Lung microvascular endothelial cell (primary cell): Measurements from ENCODE around the gene RBL2. TPM values are rescaled to one million over a fixed set of nuclear protein-coding genes. Genes with fewer than 3 reads are reported as not detected.

ENCODE experiments used
- DNase-seq, 2 donors: peaks; one replicate each; pipeline versions ENCODE4 v3.0.0 to v3.0.0-alpha.2; 2010; ENCODE audit warnings: low read depth in 2 of 2
- total RNA-seq: library from RNA; depleted of rRNA; stranded (reverse); fragments of >200 nt; gene quantifications from 2 replicates; pipeline ENCODE4 v1.2.1, GENCODE V29; 2014

Gene RBL2
- total RNA-seq, 1 donor from 2014 or later, result 37.1 TPM

- no peak for DNase-seq
Observed at GRCh38 chr16:53446090-53446489, 11.8 kb downstream of the RBL2 start.

- no peak for DNase-seq
Observed at GRCh38 chr16:53449816-53450517, 15.7 kb downstream of the RBL2 start.

GRCh38 chr16:53453928-53454327 lies 19.7 kb downstream of the RBL2 start:
- DNase-seq, result no peak

GRCh38 chr16:53456625-53457024 lies 22.4 kb downstream of the RBL2 start:
- DNase-seq, result no peak

- no peak for DNase-seq
Observed at GRCh38 chr16:53457670-53458069, 23.4 kb downstream of the RBL2 start.

DNA sequence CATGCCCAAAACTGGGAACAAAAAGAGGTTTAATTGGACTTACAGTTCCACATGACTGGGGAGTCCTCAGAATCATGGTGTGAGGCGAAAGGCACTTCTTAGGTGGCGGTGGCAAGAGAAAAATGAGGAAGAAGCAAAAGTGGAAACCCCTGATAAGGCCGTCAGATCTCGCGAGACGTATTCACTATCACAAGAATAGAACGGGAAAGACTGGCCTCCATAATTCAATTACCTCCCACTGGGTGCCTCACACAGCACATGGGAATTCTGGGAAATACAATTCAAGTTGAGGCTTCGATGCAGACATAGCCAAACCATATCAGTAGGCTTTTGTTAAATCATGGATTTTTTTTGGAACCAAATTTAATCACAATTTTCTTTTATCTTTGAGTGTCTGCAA lies 24.4 kb downstream of the RBL2 start:
- DNase-seq, result no peak

DNA sequence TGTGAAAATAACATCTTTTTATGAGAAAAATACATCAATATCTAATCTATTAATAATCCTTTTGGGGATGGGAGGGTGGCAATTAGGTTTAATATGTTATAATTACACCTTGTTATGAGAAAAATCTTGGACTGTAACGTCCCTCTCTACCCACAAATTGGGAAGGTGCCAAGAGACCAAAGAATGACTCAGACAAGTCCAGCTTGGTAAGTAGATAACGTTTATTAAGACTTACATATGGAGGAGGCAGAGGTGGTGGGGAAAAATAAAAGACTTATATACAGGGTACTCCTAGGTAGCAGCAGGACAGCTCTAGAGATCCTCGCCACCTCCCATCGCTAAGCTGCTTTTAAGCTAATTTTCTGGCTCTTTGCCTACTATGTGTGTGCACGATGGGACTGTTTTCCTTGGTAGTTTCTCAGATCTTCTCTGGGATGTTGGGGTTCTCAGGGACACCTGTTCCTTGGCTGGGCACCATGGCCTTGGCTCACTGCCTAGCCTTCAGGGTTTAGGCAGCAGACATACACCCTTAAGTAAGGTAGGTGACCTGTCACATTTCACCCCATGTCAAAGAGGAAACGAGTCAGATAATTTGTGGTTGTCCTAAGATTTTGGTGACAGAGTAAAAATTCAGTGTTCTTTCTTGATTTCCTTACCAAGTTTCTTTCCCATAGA lies 31.5 kb downstream of the RBL2 start:
- DNase-seq, result peak; percentile 31 to 88

- no peak for DNase-seq
Observed at GRCh38 chr16:53476867-53477266, 42.6 kb downstream of the RBL2 start.

- DNase-seq, result no peak
Observed at GRCh38 chr16:53478965-53479364, 44.7 kb downstream of the RBL2 start.

DNA sequence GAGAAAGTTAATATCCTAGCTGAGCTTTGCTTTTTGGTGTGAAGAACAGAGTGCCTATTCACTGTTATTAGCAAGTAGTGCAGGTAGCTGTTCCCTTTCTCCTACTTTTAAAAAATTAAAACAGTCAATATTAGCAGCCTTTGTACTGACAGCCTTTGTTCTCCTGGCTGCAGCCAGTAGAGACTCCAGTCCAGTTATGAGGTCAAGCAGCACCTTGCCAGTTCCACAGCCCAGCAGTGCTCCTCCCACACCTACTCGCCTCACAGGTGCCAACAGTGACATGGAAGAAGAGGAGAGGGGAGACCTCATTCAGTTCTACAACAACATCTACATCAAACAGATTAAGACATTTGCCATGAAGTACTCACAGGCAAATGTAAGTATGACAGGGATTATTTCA lies 46.1 kb downstream of the RBL2 start:
- DNase-seq, result no peak

DNA sequence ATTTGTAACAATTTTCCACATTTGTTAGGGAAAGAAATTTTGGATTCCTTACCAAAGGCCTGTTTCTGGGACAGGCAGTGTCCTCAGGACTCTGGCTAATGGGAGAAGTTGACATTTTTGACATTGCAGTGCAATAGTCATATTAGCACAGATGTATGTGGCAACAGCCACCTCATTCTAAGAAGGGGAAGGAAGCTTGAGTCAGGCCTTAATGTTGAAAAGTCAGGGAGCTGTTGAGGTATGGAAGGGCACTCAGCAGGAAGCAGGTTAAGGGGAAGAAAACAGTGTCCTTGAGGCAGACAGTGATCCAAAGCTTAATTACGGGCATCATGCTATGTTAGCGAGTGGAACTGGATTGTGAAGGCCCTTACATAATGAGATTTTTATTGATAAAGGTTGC lies 47.9 kb downstream of the RBL2 start:
- DNase-seq, result peak in 1 of 2 donors; percentile 84

DNA sequence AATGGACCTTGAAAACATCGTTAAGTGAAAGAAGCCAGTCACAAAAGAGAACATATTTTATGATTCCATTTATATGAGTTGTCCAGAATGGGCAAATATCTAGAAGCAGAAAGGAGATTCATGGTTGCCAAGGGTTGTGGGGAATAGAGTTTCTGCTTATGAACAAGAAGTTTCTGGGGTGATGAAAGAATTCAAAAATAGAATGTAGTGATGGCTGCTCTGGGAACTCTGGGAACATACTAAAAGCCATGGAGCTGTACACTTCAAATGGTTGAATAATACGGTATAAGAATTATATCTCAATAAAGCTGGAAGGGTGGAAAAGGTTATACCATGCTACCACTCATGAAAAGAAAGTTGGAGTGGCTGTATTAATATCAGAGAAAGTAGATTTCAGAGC lies 50.3 kb downstream of the RBL2 start:
- no peak for DNase-seq

GRCh38 chr16:53486230-53486629 lies 52.0 kb downstream of the RBL2 start:
- no peak for DNase-seq

DNA sequence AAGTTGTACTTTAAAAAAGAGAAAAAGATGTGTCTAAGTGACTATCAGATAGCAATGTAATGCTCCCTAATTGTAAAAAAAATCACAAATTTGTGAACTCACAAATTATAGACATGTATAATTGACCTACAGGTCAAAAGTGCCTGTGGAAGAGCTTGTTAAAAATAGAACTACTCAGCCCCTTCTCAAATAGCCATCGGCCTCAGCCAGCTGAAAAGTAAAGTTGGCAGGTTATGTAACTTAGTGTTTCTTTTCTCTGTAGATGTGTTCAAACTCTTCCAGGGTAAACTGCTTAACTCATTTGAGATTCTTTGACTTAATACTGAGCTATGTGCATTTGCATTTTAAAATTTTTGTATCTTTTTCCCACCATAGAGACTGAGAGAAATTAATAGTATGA lies 55.5 kb downstream of the RBL2 start:
- DNase-seq, result no peak

- no peak for DNase-seq
Observed at GRCh38 chr16:53492503-53492902, 58.2 kb downstream of the RBL2 start.

- no peak for DNase-seq
Observed at GRCh38 chr16:53494636-53495035, 60.4 kb downstream of the RBL2 start.

DNA sequence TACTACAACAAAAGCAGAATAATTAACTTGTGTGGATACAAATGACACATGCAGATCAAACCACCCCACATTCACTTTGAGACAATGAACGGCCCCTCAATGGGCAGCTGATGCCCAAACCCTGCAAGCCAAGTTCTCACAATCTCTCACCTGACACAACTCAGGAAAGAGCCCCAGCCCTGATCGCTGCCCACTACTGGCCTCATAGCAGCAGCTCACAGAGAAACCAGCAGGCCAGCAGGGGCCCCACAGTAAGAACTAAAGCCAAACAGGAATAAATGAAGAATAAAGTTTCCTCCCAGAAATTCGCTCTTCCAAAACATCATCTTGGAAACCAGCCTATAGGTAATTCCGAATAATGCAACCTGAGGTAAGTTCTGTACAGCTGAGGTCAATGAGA lies 61.1 kb downstream of the RBL2 start:
- no peak for DNase-seq

DNA sequence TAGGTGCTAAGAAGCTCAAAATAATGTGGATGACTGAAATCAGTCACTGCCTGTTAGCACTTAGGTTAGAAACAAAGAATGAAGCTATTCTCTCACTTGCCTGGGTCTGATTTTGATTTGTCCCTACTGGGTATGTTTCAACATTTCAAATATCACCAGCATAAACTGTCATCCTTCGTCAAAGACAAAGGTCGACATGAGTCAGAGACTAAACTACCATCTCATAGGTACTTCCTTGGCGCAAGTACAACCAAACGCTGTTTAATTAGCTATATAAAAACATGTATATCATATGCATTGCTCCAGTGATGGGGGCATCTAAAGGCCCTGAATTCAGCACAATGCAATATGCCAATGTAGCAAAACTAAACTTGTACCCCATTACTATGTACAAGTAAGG lies 64.7 kb downstream of the RBL2 start:
- no peak for DNase-seq

DNA sequence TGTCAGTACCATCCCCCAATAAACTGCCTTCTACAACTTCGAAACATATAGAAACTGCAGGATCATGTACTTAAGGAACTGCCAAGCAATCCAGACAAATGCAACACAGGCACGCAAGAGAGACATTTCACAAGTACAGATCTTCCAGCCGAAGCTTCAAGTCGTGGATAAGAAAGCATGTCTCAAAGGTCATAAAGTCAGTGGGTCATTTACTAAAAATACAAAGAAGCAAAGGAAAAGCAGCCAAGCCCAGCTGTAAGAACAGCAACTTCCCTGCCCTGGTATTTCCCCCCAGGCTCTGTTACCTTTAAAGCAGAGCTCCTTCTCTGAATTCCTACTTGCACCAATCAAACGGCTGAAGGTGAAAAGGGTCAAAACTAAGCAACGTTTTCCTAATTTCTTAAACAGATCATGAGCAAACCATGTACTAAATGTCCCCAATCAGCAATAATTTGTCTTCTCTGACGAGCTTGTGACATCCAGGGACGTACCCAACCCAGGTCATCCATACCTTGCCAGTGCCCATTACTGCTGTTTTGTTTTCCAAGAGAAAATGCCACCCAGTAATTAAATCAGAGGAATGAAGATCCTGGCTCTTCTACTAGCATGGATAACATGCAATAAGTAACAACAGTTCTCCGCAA lies 67.1 kb downstream of the RBL2 start:
- DNase-seq, result no peak

DNA sequence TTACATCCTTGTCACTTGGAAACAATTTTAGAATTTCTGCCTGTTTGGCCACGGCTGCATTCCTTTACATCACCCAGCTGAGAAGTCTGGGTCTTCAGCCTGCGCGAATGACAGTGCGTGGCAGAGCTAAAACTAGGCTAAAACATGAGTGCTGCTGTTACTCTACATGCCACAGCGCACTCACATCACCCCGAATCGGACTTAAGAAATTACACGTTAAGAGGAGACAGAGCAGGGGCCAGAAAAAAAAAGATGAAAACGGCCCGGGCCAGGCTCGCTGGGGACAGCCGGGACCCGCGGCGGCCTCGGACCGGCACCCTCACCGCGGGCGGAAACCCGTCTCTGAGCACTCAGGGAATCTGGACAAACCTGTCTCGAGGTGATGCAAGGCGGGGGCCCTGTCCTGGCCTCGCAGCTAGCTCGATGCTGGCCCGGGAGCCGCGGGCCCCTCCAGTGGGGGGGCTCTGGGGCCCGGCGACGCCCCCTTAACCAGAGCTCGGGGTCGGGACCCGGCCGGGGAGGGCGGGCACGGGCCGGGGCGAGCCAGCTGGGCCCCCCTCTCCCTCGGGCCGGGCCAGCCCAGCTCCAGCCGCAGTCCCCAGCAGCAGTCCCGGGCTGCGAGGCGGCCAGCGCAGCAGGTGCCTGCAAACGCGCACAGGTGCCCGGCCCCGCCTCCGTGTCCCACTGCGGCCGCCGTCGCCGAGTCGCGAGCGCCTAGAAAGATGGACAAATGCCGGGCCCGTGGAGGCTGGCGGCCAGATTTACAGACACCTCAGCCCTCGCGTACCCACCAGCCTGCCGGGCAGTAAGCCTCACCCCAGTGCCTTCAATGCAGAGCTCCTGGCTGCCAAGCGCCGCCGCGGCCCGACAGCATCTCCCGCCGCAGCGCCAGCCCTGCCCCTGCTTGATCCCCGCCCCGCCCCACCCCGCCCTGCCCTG lies 68.3 kb downstream of the RBL2 start, which contains the start of gene AKTIP:
Gene AKTIP, minus strand, starts transcription at position 879 of the 939 bp plus-strand sequence. CDS start 2,950 bp downstream, outside the sequence.
- DNase-seq, result peak; percentile 37 to 38

DNA sequence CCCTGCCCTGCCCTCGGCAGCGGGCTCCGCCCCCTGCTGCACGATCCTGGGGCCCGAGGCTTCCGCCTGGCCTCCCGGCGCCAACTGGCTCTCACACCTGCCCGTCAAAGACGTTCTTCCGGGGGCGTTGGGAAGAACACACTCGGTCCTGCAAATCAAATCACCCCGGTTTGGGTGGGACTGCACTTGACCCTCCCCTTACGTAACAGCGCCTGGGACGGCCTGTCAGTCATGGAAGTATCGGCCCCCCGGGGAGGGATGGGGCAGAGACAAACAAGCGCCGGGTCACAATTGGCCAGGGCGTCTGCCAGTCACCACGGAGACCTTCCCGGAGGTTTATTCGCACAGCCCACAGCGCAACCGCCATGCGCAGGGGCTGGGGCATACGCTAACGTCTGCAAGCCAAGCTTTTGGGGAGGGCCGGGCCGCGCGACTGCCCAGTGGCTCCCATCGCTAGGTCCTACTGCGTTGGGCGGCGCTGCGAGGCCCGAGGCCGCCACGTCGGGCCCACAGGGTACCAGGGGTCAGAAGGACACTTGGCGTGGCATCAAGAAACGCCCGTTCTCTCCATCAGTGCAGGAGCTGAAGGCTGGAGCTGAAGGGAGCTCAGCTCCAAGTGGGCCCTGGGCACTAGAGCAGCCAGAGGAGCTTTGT lies 69.1 kb downstream of the RBL2 start:
- peak; percentile 100 for DNase-seq
